Left ventricle myocardium inferior (tissue), 1 donor: Measurements from ENCODE around the gene LTBP1. TPM values are rescaled to one million over a fixed set of nuclear protein-coding genes. Genes with fewer than 3 reads are reported as not detected.
A peak's percentile ranks its signal among the peaks of the same experiment; 100 is the strongest.

Source experiments
- DNase-seq: peaks from one replicate; pipeline ENCODE4 v3.0.0-alpha.2; 2020
- H3K27ac ChIP-seq: fragments of 200-600 bp; replicated peaks from 2 replicates; pipeline ENCODE4 v1.8.0; 2021
- H3K27me3 ChIP-seq: fragments of 200-600 bp; 2 replicates; pipeline ENCODE4 v1.8.0; 2021; ENCODE audit warnings: low read depth
- H3K36me3 ChIP-seq: fragments of 200-600 bp; 2 replicates; pipeline ENCODE4 v1.8.0; 2021
- H3K4me1 ChIP-seq: fragments of 200-600 bp; 2 replicates; pipeline ENCODE4 v1.8.0; 2021
- H3K4me3 ChIP-seq: fragments of 200-600 bp; 2 replicates; pipeline ENCODE4 v1.8.0; 2021; ENCODE audit warnings: mild to moderate bottlenecking, moderate library complexity
- H3K9me3 ChIP-seq: fragments of 200-600 bp; replicated peaks from 2 replicates; pipeline ENCODE4 v1.8.0; 2021
- intact Hi-C: fragments of 100-400 bp; cut with micrococcal nuclease; formaldehyde crosslinking; loops from one replicate; pipeline ENCODE4 v1.11.0; 2022
- total RNA-seq: library from RNA; stranded (reverse); fragmentation: NEBNext Ultra II Directional; extraction: Animal tissue kit (Norgen Biotek cat#: 25700); gene quantifications from one replicate; pipeline ENCODE4 v1.2.1, GENCODE V29; 2021
- TF ChIP-seq, protein P1 (sequence below): fragments of 200-600 bp; IDR thresholded peaks from 2 replicates; pipeline ENCODE4 v1.8.0; 2021; ENCODE audit warnings: antibody characterized with exemption, mild to moderate bottlenecking, borderline replicate concordance
- donor health status: DM: no; HTN: yes; CAD: no; lungs with severe emphysema.

Gene LTBP1
- total RNA-seq, 1 donor from 2014 or later, result 88.9 TPM

DNA sequence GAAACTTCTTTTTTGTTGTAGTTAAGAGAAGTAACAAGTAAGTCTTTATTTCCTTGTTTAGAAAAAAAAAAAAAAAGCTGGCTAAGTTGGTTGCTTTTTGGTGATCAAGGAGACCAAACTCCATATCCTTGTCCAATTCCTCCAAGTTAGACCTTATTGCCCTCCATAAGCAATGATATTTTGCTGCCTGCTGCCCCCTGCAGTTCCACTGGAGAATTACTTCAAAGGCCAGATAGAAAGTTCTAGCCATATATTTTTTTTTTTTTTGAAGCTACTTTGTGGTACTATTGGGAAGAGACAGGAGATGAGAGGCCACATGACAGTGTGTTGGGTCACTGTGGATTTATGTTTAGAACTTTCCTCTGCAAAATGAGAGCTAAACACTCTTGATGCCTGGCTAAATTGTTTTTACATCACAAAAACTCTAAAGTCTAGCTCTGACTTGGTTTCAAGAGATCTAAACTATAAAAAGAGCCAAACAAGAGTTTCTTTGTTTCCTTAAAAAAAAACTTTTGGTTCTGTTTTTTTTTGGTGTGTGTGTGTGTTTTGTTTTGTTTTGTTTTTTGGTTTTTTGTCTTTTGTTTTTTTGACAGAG is 449.0 kb downstream of the LTBP1 start:
- intact Hi-C loops, result no loop called here
- Histone ChIP-seq H3K27ac (peak overlapping the region; percentile 55), H3K9me3 (no peaks in the 10 kb centered on the region), H3K36me3 (peaks cover 12% of the 10 kb centered on the region), H3K27me3 (no peaks in the 10 kb centered on the region), H3K4me1 (peaks cover 7% of the 10 kb centered on the region), H3K4me3 (no peak overlapping the region)
- DNase-seq, result no peak
- TF ChIP-seq, protein P1, sequence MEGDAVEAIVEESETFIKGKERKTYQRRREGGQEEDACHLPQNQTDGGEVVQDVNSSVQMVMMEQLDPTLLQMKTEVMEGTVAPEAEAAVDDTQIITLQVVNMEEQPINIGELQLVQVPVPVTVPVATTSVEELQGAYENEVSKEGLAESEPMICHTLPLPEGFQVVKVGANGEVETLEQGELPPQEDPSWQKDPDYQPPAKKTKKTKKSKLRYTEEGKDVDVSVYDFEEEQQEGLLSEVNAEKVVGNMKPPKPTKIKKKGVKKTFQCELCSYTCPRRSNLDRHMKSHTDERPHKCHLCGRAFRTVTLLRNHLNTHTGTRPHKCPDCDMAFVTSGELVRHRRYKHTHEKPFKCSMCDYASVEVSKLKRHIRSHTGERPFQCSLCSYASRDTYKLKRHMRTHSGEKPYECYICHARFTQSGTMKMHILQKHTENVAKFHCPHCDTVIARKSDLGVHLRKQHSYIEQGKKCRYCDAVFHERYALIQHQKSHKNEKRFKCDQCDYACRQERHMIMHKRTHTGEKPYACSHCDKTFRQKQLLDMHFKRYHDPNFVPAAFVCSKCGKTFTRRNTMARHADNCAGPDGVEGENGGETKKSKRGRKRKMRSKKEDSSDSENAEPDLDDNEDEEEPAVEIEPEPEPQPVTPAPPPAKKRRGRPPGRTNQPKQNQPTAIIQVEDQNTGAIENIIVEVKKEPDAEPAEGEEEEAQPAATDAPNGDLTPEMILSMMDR, result peak; percentile 59

DNA sequence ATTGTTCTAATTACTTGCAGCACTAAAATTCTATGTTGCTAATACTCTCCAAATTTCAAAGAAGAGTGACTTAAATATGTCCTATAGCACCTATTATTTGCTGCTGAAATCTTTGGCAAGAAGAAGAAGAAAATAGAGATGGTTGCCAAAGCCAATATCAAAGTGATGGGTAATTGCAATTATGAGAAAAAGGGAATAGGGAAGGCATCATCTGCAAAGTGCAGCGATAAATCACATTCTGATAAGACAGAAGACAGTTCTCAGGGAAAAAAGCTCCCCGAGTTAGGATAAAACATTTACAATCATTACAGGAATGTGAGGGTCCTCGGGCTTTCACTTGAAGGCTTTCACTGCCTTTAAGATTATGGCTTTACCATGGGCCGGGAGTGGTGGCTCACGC is 457.6 kb downstream of the LTBP1 start:
- no peak for DNase-seq
- H3K9me3 ChIP-seq, result peaks cover 11% of the 10 kb centered on the region
- H3K4me3 ChIP-seq, result no peak overlapping the region
- H3K36me3 ChIP-seq, result no peaks in the 10 kb centered on the region
- intact Hi-C loops, result loop anchor here (10.0 kb wide), 1 partner anchor 180 kb away; no protein-coding TSS in a partner anchor
- no peaks in the 10 kb centered on the region for H3K27me3 ChIP-seq
- H3K4me1 ChIP-seq, result peaks cover 6% of the 10 kb centered on the region
- no peak overlapping the region for H3K27ac ChIP-seq
- TF ChIP-seq, protein P1, result no peak

DNA sequence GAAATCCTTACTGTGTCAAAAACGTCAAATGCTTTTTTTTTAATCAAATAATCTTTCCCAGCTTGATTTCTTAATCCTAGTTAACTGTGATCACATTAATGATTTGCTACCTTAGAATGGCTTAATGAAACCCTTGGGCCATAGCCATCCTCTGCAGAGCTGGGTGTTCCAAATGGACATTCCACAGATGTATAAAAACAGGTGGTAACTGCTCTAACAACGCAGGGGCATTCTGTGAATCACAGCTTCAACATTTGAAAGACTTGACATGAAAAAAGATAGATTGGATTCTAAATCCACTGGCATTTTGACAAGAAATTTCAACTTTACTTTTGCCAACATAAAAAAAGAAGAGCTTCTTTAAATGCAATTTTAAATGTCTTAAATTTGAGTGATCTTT is 459.9 kb downstream of the LTBP1 start:
- intact Hi-C loops, result loop anchor here (10.0 kb wide), 1 partner anchor 178 kb away; no protein-coding TSS in a partner anchor
- no peak overlapping the region for H3K4me3 ChIP-seq
- H3K36me3 ChIP-seq, result no peaks in the 10 kb centered on the region
- no peaks in the 10 kb centered on the region for H3K27me3 ChIP-seq
- TF ChIP-seq, protein P1, result no peak
- DNase-seq, result no peak
- H3K4me1 ChIP-seq, result no peaks in the 10 kb centered on the region
- H3K9me3 ChIP-seq, result peaks cover 11% of the 10 kb centered on the region
- no peak overlapping the region for H3K27ac ChIP-seq

DNA sequence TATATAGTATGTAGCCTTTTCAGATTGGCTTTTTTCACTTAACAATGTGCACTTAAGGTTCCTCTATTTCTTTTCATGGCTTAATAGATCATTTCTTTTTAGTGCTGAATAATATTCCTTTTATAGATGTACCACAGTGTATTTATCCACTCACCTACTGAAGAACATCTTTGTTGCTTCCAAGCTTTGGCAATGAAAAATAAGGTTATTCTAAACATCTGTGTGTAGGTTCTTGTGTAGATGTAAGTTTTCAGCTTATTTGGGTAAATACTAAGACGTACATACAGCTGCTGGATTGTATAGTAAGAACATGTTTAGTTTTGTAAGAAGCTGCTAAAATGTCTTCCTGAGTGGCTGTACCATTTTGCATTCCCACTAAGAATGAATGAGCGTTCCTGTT is 461.4 kb downstream of the LTBP1 start:
- intact Hi-C loops, result loop anchor here (10.0 kb wide), 1 partner anchor 177 kb away; no protein-coding TSS in a partner anchor
- no peak for DNase-seq
- Histone ChIP-seq H3K27me3 (no peaks in the 10 kb centered on the region), H3K27ac (no peak overlapping the region), H3K4me1 (peaks cover 4% of the 10 kb centered on the region), H3K9me3 (peaks cover 11% of the 10 kb centered on the region), H3K36me3 (no peaks in the 10 kb centered on the region), H3K4me3 (no peak overlapping the region)
- TF ChIP-seq, protein P1, result no peak

DNA sequence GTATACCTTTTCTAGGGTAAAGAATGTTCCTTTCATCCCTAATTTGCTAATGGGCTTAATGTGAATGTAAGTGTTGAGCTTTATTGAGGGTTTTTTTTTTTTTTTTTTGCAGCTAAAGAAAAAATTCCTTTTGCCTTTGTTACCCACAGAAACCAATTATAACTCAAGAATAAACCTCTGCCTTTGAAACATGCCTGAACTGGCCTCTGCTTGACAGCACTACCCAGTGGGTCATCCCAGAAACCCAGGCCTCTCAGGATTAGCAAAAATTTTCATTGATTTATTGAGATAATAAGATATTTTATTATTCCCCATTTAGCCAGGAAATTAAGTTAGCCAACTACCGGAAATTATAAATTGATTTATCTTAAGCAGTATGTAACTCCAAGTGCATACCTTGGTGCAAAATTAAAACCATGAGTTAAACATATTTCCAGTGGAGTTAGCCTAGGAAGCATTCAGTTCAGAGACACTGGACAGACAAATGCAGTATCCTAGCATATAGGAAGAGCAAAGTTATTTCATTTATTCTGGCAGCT is 462.7 kb downstream of the LTBP1 start:
- DNase-seq, result no peak
- Histone ChIP-seq H3K27ac (no peak overlapping the region), H3K36me3 (no peaks in the 10 kb centered on the region), H3K27me3 (no peaks in the 10 kb centered on the region), H3K9me3 (peaks cover 11% of the 10 kb centered on the region), H3K4me1 (peaks cover 7% of the 10 kb centered on the region), H3K4me3 (no peak overlapping the region)
- TF ChIP-seq, protein P1, result no peak
- intact Hi-C loops, result loop anchor here (10.0 kb wide), 1 partner anchor 175 kb away; no protein-coding TSS in a partner anchor
